Fibroblast of lung (primary cell): ENCODE results near the gene DCAF5.
"Not testable (repeated sequence)": the region's sequence is repeated elsewhere in the genome, so short reads cannot be mapped to it uniquely, and the experiment has no call there.

ENCODE experiments used
- CTCF ChIP-seq, 2 donors: IDR thresholded peaks in 1 of 2; conservative IDR thresholded peaks in 1 of 2; 1 replicate in 1 of 2; 2 replicates in 1 of 2; pipeline ENCODE4 v1.5.1; 2011 to 2012; ENCODE audit warnings: low read length in 2 of 2, control low read depth in 1 of 2, inconsistent platforms in 1 of 2, low read depth in 1 of 2, mild to moderate bottlenecking in 1 of 2
- EZH2 ChIP-seq: IDR thresholded peaks from 2 replicates; pipeline ENCODE4 v1.5.1; 2012; ENCODE audit warnings: low read length, control low read depth, mild to moderate bottlenecking; ENCODE audit errors: missing control alignments

GRCh38 chr14:69165787-69166186, 12.9 kb upstream of the DCAF5 start:
- not testable (repeated sequence) for TF ChIP-seq CTCF (conservative IDR thresholded peaks at IDR 0.05 in 1 of 2, IDR thresholded peaks at IDR 0.05 in 1 of 2; ENCODE audit: low read depth in 1 of 2, low read length in 2 of 2); EZH2
